ENCODE measurements around the gene EXOC4. TPM values are rescaled to one million over a fixed set of nuclear protein-coding genes. Genes with fewer than 3 reads are reported as not detected.

Gene EXOC4
- total RNA-seq, 1 donor from 2014 or later = 94.0 TPM

DNA sequence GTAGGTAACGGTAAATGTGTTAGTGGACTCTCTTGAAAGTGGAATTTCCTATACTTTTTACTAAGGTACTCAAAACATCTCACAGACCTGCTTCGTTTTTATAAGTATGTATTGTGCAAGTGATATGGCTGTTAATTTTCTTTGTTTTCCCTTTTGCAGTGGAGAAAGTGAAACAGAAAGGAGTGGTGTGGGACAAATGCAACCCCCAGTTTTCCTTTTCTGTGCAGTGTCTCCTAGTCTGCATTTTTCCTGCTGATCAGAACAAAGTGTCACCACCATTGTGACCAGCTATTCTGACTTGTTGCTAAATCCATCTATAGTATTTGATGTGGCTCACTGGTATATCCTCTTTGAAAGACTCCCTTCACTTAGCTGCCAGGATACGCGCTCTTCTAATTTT, 410.0 kb downstream of the EXOC4 start:
- Mint-ChIP-seq H3K4me1 (ENCODE audit: unreplicated experiment) (peaks cover 13% of the 10 kb centered on the region), H3K36me3 (ENCODE audit: low read depth, unreplicated experiment) (no peaks in the 10 kb centered on the region), H3K27me3 (ENCODE audit: unreplicated experiment) (no peaks in the 10 kb centered on the region), H3K27ac (ENCODE audit: unreplicated experiment) (no peak overlapping the region), H3K4me3 (ENCODE audit: unreplicated experiment) (no peak overlapping the region), H3K9me3 (ENCODE audit: unreplicated experiment) (no peaks in the 10 kb centered on the region)
- TF ChIP-seq, protein P1, sequence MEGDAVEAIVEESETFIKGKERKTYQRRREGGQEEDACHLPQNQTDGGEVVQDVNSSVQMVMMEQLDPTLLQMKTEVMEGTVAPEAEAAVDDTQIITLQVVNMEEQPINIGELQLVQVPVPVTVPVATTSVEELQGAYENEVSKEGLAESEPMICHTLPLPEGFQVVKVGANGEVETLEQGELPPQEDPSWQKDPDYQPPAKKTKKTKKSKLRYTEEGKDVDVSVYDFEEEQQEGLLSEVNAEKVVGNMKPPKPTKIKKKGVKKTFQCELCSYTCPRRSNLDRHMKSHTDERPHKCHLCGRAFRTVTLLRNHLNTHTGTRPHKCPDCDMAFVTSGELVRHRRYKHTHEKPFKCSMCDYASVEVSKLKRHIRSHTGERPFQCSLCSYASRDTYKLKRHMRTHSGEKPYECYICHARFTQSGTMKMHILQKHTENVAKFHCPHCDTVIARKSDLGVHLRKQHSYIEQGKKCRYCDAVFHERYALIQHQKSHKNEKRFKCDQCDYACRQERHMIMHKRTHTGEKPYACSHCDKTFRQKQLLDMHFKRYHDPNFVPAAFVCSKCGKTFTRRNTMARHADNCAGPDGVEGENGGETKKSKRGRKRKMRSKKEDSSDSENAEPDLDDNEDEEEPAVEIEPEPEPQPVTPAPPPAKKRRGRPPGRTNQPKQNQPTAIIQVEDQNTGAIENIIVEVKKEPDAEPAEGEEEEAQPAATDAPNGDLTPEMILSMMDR (IDR thresholded peaks at IDR 0.05; ENCODE audit: unreplicated experiment) = no peak
- no peak for DNase-seq (ENCODE audit: low spot score)

GRCh38 chr7:133664528-133664927, 411.6 kb downstream of the EXOC4 start:
- Mint-ChIP-seq H3K36me3 (ENCODE audit: low read depth, unreplicated experiment) (no peaks in the 10 kb centered on the region), H3K27ac (ENCODE audit: unreplicated experiment) (no peak overlapping the region), H3K9me3 (ENCODE audit: unreplicated experiment) (no peaks in the 10 kb centered on the region), H3K27me3 (ENCODE audit: unreplicated experiment) (no peaks in the 10 kb centered on the region), H3K4me3 (ENCODE audit: unreplicated experiment) (no peak overlapping the region), H3K4me1 (ENCODE audit: unreplicated experiment) (peaks cover 8% of the 10 kb centered on the region)
- TF ChIP-seq, protein P1 (IDR thresholded peaks at IDR 0.05; ENCODE audit: unreplicated experiment) = no peak
- no peak for DNase-seq (ENCODE audit: low spot score)

GRCh38 chr7:133668296-133669060, 415.6 kb downstream of the EXOC4 start:
- Mint-ChIP-seq H3K4me3 (ENCODE audit: unreplicated experiment) (no peak overlapping the region), H3K27me3 (ENCODE audit: unreplicated experiment) (no peaks in the 10 kb centered on the region), H3K9me3 (ENCODE audit: unreplicated experiment) (no peaks in the 10 kb centered on the region), H3K4me1 (ENCODE audit: unreplicated experiment) (peaks cover 3% of the 10 kb centered on the region), H3K27ac (ENCODE audit: unreplicated experiment) (no peak overlapping the region), H3K36me3 (ENCODE audit: low read depth, unreplicated experiment) (no peaks in the 10 kb centered on the region)
- TF ChIP-seq, protein P1 (IDR thresholded peaks at IDR 0.05; ENCODE audit: unreplicated experiment) = no peak
- no peak for DNase-seq (ENCODE audit: low spot score)

- TF ChIP-seq, protein P1 (IDR thresholded peaks at IDR 0.05; ENCODE audit: unreplicated experiment) = no peak
- Mint-ChIP-seq H3K27me3 (ENCODE audit: unreplicated experiment) (no peaks in the 10 kb centered on the region), H3K27ac (ENCODE audit: unreplicated experiment) (no peak overlapping the region), H3K4me1 (ENCODE audit: unreplicated experiment) (peaks cover 3% of the 10 kb centered on the region), H3K36me3 (ENCODE audit: low read depth, unreplicated experiment) (no peaks in the 10 kb centered on the region), H3K4me3 (ENCODE audit: unreplicated experiment) (no peak overlapping the region), H3K9me3 (ENCODE audit: unreplicated experiment) (no peaks in the 10 kb centered on the region)
- DNase-seq (ENCODE audit: low spot score) = no peak
Observed at GRCh38 chr7:133669061-133669455, 416.2 kb downstream of the EXOC4 start.

DNA sequence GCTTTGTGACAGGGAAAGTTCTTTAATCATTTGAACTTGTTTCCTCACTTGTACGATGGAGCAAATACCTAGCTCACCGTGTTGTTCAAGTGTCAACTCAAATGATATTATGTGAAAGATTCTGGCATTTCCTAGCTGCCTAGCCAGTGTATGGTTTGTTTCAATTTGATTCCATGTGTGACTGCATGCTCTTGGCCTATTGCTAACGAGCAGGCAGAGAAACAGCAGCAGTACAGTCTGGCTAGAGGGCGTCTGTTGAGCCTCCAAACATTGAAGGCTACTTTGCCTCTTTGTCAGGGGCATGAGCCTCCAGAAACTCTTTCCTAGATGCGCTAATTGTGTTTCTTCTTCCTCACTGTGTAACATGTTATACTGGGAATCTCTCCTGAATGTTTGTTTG, 417.4 kb downstream of the EXOC4 start:
- H3K4me3 Mint-ChIP-seq (ENCODE audit: unreplicated experiment) = no peak overlapping the region
- DNase-seq (ENCODE audit: low spot score) = no peak
- no peaks in the 10 kb centered on the region for H3K36me3 Mint-ChIP-seq (ENCODE audit: low read depth, unreplicated experiment)
- H3K27me3 Mint-ChIP-seq (ENCODE audit: unreplicated experiment) = no peaks in the 10 kb centered on the region
- no peaks in the 10 kb centered on the region for H3K9me3 Mint-ChIP-seq (ENCODE audit: unreplicated experiment)
- no peak overlapping the region for H3K27ac Mint-ChIP-seq (ENCODE audit: unreplicated experiment)
- peaks cover 3% of the 10 kb centered on the region for H3K4me1 Mint-ChIP-seq (ENCODE audit: unreplicated experiment)
- TF ChIP-seq, protein P1 (IDR thresholded peaks at IDR 0.05; ENCODE audit: unreplicated experiment) = no peak
